IPS-NIHi7 (cell line): ENCODE data around the gene TRIM36.

Experiments
- DNase-seq: peaks from one replicate; pipeline ENCODE4 v3.0.0; 2012; ENCODE audit warnings: mixed read lengths; ENCODE audit errors: extremely low spot score

Gene TRIM36

DNA sequence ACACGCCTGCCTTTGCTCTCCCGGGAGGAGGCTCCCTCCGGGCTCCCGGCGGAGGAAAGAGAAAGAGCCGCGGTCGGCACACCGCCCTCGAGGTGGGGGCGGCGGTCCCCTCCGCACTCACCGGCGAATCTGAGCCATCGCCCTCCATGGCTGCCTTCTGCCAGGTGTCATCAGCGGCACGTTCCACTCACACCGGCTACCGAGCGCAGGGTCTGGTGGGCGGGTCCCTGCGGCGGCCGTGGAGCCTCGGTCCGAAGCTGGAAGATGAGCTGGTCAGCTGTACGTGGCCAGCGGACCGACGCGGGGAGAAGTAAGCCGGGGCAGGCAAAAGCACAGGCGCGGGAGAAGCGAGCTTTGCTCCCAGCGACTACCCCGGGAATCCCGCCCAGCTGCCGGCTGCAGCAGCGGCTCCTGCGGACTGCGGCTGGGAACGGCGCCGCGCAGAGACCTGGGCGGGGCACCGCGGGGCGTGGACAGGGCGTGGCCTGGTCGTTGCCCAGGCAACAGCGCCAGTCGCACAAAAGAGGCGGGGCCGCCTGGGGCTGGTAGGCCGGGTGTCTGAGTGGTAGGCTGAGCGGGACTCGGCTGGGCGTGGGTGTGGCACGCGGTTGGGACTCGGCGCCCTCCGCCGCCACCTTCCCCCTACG, at the start of gene TRIM36:
TRIM36 (minus strand) TSS at position 422 of the 647 bp plus-strand sequence; CDS start at position 148, 274 bp downstream.
- peak; percentile 89 for DNase-seq

DNA sequence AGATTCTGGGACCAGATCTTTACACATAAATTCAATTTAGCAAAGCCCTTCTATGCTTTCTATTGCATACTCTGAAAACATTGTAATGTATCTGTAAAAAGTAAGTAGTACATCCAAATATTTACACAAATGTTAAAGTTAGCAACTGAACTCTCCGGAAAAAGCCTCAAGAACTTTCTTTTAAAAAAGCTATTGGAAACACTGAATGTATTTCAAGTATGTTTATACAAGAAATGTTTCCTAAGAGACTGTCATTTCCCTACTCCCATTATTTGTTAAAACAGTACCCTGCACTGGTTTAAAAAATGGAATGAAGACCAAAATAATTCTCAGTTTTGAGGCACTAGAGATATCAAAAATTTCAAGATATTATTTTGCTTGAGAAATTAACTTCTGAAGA, 44.8 kb upstream of the TRIM36 start:
- DNase-seq = no peak

GRCh38 chr5:115209279-115209678, 39.6 kb upstream of the TRIM36 start:
- DNase-seq = no peak

GRCh38 chr5:115202952-115203351, 33.2 kb upstream of the TRIM36 start:
- DNase-seq = no peak

- DNase-seq = no peak
These were observed 26.5 kb upstream of the TRIM36 start for GRCh38 chr5:115196161-115196560.

DNA sequence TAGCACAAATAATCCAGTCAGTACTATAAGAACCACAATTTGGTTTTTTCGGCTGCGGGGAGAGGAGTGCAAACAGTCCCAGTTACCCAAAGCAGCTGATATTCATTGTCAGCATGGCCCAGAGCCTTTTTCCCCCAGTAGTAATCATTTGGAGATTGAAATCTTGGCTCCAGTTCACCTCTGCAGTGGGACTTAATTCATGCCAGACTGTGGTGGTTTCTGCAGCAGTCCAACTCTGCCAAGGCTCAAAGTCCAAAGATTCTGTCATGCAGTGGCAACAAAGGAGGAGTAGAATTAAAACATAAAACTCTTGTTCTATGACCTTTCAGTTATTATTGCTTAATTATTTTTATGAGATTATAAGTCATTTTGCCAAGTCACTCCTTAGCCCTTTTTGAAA, 25.0 kb upstream of the TRIM36 start:
- no peak for DNase-seq

DNA sequence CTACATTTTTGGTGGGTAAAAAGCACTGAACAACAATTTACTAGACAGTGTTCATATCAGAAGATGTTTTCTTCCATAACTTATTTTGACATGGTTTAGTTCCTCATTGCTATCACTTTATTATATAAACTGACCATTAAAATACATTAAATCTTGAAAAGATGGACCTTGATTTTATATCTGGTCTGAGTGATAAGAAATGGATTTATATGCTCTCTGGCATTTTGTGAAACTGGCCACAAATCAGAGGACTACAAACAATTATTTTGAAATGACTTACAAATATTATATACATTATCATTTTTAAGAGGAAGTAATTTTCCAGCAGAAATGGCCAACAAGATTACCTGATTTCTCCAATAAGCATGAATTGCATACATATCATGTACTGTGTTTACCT, 23.6 kb upstream of the TRIM36 start:
- DNase-seq = no peak

- DNase-seq = no peak
These were observed 22.4 kb upstream of the TRIM36 start for GRCh38 chr5:115192098-115192497.

DNA sequence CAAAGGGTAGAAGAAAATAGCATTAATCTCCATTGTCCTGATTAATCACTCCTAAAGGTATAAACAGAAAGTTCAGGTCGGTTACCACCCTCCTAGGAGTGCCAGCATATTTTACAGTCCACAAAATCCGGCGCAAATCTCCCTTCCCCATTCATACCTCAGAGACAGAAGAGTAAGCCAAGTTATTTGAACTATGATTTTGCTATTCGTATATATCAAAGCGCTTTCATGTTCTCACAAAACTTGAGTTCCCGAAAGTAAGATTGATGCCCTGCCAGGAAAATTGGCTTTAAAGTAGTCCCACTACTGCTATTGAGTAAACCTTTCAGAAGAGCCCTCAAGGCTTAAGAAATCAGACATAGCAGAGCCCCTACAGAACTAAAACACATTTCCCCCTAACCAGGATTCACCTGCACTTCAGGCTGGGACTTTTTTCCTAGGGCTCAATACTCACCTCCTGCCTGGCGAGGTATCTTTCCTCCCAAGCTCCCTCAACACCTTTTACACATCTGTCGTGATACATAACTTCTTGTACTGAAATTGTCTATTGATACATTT, 21.8 kb upstream of the TRIM36 start:
- no peak for DNase-seq

GRCh38 chr5:115190388-115190787, 20.7 kb upstream of the TRIM36 start:
- DNase-seq = no peak

- no peak for DNase-seq
These were observed 20.2 kb upstream of the TRIM36 start for GRCh38 chr5:115189866-115190265.

DNA sequence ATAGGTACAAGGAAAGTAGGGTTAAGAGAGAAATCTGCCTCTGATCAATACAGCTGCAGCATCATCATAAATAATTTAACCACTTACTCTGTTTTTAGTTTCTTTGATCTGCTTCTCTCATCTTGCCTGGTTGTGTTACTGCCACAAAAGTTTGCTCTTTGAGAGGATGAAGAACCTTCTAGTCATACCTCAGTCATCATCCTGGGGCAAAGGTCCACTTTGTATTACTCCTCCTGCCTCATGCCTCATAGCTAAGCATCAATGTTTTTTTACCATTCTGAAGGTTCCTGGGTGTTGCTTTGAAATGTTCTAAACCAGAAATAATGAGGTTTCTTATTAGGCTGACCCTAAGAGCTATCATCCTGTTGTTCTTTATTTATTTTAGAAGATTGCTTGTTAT, 17.1 kb upstream of the TRIM36 start:
- DNase-seq = no peak

DNA sequence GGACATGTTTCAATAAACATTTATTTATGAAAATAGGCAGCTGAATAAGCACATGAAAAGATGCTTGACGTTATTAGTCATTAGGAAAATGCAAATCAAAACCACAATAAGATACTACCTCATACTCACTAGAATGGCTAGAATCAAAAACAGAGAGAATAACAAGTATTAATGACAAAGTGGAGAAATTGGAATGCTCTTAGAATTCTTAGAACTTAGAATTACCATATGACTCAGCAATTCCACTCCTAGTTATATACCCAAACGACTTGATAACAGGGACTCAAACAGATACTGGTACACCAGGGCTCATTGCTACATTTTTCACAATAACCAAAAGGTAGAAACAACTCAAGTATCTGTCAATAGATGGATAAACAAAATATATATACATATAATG, 15.1 kb upstream of the TRIM36 start:
- DNase-seq = no peak

- no peak for DNase-seq
These were observed 12.0 kb upstream of the TRIM36 start for GRCh38 chr5:115181757-115182156.

GRCh38 chr5:115180165-115180709, 10.5 kb upstream of the TRIM36 start:
- peak; percentile 71 for DNase-seq

GRCh38 chr5:115179394-115180164, 9.9 kb upstream of the TRIM36 start:
- peak; percentile 25 for DNase-seq

DNA sequence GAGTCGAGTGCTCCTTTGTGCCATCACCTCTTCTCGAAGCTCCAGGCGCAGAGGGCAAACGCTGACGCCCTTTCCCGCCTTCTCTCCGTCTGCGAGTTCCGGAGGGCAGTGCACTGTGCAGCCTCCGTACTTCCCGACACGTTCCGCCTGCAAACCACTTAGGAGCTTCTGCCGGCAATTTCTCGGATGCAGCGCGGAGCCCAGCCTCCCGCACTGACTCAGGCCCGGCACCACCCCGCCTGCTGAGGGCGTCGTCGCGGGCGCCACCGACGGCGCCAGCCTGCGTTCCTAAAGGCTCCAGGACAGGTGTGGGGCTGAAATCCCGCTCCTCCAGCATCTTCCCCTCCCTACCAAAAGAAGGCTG, 9.3 kb upstream of the TRIM36 start:
- peak; percentile 54 for DNase-seq

DNA sequence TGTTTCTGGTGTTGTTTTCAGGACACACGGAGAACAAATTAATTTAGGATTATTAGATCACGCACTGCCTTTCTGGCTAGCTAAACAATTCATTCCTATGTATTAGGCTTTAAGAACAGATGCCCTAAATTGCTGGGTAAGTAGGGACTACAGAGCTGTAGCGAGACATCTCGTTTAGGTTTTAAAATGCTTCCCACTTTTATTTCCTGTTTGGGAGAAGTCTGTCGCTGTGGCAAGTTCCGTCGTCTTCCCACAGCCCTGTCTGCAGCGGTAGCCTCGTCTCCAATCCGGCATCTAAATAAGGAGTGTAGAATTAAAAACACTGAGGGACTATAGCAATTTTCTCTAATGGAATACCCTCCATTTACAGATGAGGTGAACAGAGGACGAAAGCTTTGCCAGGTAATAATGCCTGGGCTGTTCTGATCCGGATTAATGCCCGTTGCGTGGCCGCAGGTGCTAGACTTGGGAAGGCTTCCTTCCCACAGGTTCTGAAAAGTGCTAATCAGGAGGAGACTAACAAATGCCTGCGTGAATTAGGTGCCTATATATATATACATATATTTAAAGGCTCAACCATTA, 1.3 kb upstream of the TRIM36 start:
- DNase-seq = no peak

GRCh38 chr5:115170134-115170928, 623 bp upstream of the TRIM36 start:
- DNase-seq = no peak

- DNase-seq = peak; percentile 51
These were observed 750 bp downstream of the TRIM36 start for GRCh38 chr5:115168829-115169486.

- DNase-seq = no peak
These were observed 2.8 kb downstream of the TRIM36 start for GRCh38 chr5:115166744-115167393.
